ENCODE data around the gene MPPED2. TPM values are rescaled to one million over a fixed set of nuclear protein-coding genes. Genes with fewer than 3 reads are reported as not detected.

MPPED2 gene, protein sequence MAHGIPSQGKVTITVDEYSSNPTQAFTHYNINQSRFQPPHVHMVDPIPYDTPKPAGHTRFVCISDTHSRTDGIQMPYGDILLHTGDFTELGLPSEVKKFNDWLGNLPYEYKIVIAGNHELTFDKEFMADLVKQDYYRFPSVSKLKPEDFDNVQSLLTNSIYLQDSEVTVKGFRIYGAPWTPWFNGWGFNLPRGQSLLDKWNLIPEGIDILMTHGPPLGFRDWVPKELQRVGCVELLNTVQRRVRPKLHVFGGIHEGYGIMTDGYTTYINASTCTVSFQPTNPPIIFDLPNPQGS
- not detected in 2 replicates for total RNA-seq

DNA sequence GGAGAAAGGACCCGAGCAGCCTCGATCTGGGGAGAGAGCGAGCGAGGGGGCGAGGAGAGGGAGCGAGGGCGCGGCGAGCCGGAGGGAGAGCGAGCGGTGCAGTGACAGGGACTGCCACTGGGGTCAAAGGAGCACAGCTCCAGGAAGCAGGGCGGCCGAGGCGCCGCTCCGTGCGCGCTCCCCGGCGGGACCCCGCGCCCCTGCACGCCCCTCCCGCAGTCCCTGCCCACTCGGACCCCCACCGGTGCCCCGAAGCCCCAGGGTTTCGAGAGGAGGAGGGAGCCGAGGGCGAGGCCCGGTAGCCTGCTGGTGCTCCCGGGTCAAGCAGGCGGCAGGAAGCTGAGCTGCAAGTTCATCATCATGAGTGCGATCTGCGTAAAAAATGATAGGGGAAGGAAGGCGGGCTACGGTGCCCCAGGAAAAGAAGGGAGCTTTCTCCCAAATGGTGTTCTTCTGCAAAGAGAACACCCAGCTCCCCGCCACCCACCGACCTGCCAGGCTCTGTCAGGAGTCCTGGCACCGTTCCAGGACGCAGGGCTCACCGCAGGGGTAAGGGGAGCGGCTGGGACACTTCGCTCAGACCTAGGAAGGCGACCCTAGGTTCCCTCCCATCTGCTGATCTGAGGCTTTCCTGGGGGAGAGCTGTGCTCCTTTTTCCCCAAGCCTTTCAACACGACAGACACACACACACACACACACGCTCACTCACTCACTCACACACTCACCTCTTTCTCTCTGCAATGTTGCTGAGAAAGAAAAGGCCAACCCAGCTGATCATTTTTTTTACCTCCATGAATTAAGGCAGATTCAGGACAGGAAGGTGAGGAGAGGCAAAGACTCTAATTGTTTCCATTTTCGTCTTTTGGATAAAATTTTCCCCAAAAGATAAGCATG lies at the start of gene MPPED2:
Gene MPPED2 (minus strand): TSS at position 103 of the 894 bp plus-strand sequence. CDS start 5,980 bp downstream, outside the sequence.

